NCI-H446 treated with DMSO at 0.1 percent for 48 hours (cell line): ENCODE results near the gene ASPRV1.

ENCODE experiments used
- DNase-seq: peaks from one replicate; lab custom pipeline; 2025; lab: John Stamatoyannopoulos, UW

ASPRV1 gene

GRCh38 chr2:69939722-69940121 lies 21.7 kb downstream of the ASPRV1 start:
- no peak for DNase-seq

- no peak for DNase-seq
Observed at GRCh38 chr2:69937968-69938367, 23.5 kb downstream of the ASPRV1 start.

DNA sequence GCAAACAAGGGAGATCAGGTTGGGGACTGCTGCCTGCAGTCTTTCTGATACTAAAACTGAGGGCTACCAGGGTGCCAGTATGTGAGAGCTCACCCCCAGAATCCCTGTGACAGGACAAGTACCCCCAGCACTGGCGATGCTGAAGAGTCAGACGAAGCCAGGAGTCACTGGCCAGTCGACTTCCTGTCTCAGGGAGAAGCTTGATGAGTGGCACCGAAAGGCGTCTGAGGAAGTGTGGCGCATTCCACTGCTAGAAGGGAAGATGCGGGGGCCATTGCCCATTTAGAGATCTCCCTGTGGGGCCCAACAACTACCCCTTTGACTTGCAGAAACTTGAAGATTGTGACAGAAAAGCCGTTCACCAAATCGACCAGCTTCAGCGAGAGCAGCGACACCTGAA lies 24.5 kb downstream of the ASPRV1 start:
- no peak for DNase-seq

DNA sequence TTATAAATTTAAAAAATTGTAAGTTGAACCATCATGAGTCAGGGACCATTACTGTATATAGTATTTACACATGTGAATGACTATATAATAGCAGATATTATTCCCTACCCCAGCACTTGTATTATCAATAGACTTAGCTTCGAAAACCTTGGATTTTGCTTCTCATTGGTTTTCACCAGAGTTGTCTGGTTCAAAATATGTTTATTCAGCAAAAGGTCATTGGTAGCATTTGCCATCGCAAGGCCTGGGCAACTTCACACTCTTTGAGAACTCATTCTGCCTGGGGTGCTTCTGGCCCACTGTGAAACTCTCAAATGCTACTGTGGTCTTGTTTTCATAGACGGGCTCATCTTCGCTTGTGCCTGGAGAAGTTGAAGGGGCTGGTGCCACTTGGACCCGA lies 26.4 kb downstream of the ASPRV1 start:
- no peak for DNase-seq

DNA sequence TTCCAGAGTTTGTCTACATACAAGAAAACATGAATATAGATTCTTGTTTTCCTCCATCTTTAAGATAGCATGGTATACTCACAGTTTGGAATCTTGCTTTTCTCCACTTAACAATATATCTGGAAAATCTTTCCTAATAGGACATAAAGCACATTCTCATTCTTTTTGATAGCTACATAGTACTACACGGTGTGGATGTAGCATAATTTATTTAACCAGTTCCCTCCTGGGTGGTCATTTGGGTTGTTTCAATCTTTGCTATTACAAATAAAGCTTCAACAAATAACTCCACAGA lies 26.9 kb downstream of the ASPRV1 start:
- no peak for DNase-seq

DNA sequence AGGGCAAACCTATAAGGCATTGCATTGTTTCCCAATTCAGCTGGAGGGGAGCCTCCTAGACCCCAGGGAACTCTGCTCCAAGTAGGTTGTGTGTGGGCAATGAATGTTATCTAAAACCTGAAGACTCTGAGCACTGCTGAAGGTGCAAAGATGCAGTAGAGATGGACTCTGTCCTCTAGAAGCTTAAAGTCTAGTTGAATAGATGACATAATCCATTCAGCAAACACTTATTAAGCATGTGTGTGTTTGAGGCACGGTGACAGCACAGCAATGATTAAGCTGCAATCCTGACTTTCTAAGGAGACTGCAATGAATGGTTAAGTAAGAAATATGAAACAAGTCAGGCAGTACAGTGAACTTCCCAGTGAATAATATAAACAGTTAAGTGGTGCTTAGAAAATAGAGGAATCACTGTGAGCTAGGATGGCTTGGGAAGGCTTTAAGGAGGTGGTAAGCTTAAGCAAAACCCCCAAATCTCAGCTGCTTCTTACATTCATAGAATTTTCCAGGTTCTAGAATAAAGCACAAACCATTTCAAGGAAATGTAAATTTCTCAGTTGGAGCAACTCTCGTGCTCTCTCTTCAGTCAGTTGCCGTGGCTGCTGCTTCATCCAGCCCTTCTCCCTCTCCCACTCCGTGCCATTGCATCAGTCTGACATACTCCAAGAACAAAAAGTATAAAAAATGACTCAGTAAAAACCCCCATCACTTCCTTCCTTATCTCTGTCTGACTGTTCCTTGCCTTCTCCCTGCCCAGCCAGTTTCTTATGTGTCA lies 27.4 kb downstream of the ASPRV1 start:
- DNase-seq = no peak

GRCh38 chr2:69933254-69933828 lies 28.1 kb downstream of the ASPRV1 start:
- DNase-seq = no peak

GRCh38 chr2:69932596-69932922 lies 28.9 kb downstream of the ASPRV1 start:
- no peak for DNase-seq

GRCh38 chr2:69931832-69932595 lies 29.4 kb downstream of the ASPRV1 start:
- DNase-seq = no peak

- no peak for DNase-seq
Observed at GRCh38 chr2:69926849-69927515, 34.4 kb downstream of the ASPRV1 start.

DNA sequence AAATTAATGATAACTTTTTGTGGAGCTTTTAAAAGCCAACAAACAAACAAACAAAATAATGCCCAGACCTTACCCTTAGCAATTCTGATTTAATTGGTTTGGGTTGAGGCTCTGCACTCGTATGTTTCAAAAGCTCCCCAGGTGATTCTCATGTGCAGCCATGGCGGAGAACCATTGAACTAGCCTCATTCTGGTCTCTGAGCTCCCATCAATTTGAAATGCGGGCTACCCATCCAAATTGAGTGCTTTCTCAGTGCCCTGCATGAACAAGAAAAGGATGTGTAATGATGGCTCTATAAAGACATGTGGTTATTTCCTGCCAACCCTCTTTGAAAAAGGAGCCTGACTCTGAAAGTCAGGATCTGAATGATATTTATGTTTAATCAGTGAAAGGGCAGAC lies 38.3 kb downstream of the ASPRV1 start:
- DNase-seq = no peak

DNA sequence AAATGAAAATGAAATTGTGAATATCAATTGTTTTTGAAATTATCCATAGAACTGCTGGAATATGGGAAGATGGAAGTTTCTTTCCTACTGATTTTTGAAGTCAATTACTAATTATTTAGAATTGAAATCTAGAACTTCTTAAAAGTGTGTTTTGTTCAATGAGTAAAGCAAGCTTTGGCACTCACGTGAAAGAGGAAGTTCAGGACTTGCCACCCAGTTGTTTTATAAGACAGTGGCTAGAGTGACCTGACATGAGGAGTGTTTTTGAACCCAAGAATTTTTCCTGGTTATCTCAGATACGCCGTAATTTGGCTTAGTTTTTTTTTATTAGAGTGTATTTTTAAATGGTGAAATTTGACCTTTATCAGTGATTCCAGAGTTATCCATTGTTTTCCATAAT lies 43.0 kb downstream of the ASPRV1 start:
- DNase-seq = no peak

DNA sequence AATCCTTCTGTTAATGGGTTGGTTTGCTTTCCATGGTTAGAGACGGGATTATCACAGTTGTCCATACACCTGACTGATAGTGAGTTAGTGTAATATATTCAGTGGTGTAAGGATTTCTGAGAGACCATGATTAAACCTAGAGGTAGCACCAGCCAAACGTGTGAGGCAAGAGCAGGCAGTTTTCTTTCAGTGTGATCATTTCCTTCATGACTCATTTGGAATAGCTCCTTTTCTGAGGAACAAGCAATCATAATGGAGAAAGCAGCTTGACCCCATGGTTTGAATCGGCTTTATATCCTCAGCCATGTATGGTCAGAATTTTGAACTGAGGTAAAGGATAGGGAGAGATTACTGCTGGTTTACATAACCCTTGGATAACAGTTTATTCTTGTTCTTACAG lies 43.6 kb downstream of the ASPRV1 start:
- DNase-seq = no peak

- DNase-seq = no peak
Observed at GRCh38 chr2:69916106-69916505, 45.3 kb downstream of the ASPRV1 start.

GRCh38 chr2:69914950-69915945 lies 46.2 kb downstream of the ASPRV1 start, which contains the start of gene MXD1:
Gene MXD1, plus strand, starts transcription at chr2:69915109. Its CDS starts 222 bp downstream, at chr2:69915331.
- DNase-seq = no peak

DNA sequence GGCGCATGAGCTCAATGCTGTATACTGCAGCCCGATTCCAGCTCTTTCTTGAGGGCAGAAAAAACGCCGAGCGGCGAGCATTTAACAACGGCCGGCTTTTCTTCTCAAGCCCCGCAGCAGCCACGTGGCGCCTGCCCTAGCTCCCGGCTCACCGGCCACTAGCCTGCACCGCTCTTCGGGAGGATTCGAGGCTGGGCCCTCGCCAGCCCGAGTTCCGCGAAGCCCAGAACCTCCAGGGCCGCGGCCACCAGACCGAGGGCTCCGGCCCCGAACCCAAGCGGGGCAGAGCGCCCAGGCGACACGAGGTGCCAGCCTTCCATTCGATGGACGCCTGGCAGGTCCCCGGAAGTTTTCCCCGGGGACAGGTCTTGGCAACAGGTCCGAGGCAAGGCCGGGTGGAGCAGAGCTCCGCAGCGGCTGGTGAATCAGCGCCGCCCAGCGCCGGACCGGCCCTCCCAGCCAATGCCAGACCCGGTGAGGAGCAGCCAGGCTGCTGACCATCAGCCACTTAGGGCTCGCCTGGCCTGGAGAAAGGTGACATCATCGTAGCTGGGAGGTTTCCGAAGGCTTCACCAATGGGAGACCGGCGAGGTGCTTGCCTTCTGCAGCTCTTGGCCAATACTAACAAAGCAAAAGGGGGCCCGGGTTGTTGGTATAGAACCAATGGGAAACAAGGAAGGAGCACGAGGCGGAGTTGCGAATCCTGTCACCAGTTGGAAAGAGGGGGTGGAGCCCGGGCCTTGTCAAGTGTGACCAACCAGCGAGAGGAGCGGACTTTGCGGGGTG lies 47.1 kb downstream of the ASPRV1 start:
- peak; percentile 100 for DNase-seq

DNA sequence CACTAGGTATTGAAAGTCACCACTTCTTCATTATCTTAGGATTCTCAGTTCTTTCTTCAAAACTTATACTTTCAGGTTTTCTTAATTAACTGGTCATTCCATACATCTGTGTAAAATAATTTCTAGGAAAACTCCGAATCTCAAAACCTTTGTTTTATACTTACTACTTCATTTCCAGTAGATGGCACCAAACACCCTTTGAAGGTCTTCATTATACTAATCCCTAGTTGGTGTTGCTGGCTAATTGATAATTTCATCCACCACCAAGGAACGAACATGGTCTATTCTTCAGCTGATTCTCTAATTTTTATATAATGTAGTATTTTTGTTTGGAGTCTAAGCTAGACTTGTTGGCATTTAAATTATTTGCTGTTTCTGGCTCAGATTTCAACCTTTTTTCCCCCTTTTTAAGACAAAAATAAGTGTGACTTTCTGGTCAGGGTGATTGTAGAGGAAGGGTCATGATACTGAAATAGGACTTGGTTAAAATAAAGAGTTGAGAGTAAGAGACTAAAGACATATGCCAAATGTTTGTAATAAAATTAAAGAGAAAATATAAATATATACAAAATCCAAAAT lies 49.4 kb downstream of the ASPRV1 start:
- peak; percentile 53 for DNase-seq
